Left lung (tissue), 10 donors: Measurements from ENCODE around the gene C13orf46. TPM values are rescaled to one million over a fixed set of nuclear protein-coding genes. Genes with fewer than 3 reads are reported as not detected.
A peak's percentile ranks its signal among the peaks of the same experiment; 100 is the strongest.

Experiments used
- ATAC-seq: fragments of 200-7000 bp; cut with Tn5 transposase; one replicate; pipeline ENCODE4 v1.9.1; 2020; ENCODE audit warnings: moderate library complexity
- DNase-seq, 4 donors: peaks; one replicate each; pipeline ENCODE4 v3.0.0-alpha.2; 2013 to 2020
- H3K27ac ChIP-seq, 2 donors: fragments of 200-600 bp; sonication (generic) in 1 of 2; one replicate each; pipeline versions ENCODE4 v1.5.0 to v1.8.0; 2020 to 2021
- H3K27me3 ChIP-seq, 2 donors: fragments of 200-600 bp; sonication (generic) in 1 of 2; one replicate each; pipeline versions ENCODE4 v1.5.0 to v1.8.0; 2020 to 2021
- H3K36me3 ChIP-seq, 2 donors: fragments of 200-600 bp; sonication (generic) in 1 of 2; one replicate each; pipeline versions ENCODE4 v1.5.0 to v1.8.0; 2020 to 2021
- H3K4me1 ChIP-seq, 2 donors: fragments of 200-600 bp; one replicate each; pipeline ENCODE4 v1.8.0; 2021
- H3K4me3 ChIP-seq, 2 donors: fragments of 200-600 bp; sonication (generic) in 1 of 2; one replicate each; pipeline versions ENCODE4 v1.5.0 to v1.8.0; 2020 to 2021; ENCODE audit warnings: mild to moderate bottlenecking in 1 of 2
- H3K9me3 ChIP-seq, 2 donors: fragments of 200-600 bp; sonication (generic) in 1 of 2; one replicate each; pipeline versions ENCODE4 v1.5.0 to v1.8.0; 2020 to 2021
- intact Hi-C, 2 donors: fragments of 100-400 bp; cut with DNase I; formaldehyde crosslinking; loops; one replicate each; pipeline versions ENCODE4 v1.11.2 to v1.14.2; 2022
- polyA plus RNA-seq, 6 donors: library from polyadenylated mRNA; unstranded; fragments of 120-200 nt; gene quantifications; one replicate each; pipeline ENCODE4 v1.2.1, GENCODE V29; 2013; ENCODE audit not compliant: insufficient read length in 6 of 6
- total RNA-seq, 2 donors: library from RNA; stranded (reverse); fragmentation: NEBNext Ultra II Directional; extraction: Animal tissue kit (Norgen Biotek cat#: 25700); gene quantifications; one replicate each; pipeline ENCODE4 v1.2.1, GENCODE V29; 2021
- TF ChIP-seq, protein P1 (sequence below), 2 donors: fragments of 200-600 bp; sonication (generic) in 1 of 2; IDR thresholded peaks; one replicate each; pipeline versions ENCODE4 v1.5.0 to v1.8.0; 2021; ENCODE audit warnings: antibody characterized with exemption in 2 of 2
- donor health status: DM: no; HTN: yes; CAD: no.
- donor health status: DM: no; HTN: no; CAD: no.

The C13orf46 gene
- total and polyA plus RNA-seq, 8 donors: 0.10 to 7.5 (median 0.29) TPM

GRCh38 chr13:113906571-113906970 is 67.3 kb downstream of the C13orf46 start:
- DNase-seq (no peak), ATAC-seq (no peak)
- no peaks in the 10 kb centered on the region for H3K36me3 ChIP-seq
- TF ChIP-seq, protein P1, sequence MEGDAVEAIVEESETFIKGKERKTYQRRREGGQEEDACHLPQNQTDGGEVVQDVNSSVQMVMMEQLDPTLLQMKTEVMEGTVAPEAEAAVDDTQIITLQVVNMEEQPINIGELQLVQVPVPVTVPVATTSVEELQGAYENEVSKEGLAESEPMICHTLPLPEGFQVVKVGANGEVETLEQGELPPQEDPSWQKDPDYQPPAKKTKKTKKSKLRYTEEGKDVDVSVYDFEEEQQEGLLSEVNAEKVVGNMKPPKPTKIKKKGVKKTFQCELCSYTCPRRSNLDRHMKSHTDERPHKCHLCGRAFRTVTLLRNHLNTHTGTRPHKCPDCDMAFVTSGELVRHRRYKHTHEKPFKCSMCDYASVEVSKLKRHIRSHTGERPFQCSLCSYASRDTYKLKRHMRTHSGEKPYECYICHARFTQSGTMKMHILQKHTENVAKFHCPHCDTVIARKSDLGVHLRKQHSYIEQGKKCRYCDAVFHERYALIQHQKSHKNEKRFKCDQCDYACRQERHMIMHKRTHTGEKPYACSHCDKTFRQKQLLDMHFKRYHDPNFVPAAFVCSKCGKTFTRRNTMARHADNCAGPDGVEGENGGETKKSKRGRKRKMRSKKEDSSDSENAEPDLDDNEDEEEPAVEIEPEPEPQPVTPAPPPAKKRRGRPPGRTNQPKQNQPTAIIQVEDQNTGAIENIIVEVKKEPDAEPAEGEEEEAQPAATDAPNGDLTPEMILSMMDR (IDR thresholded peaks at IDR 0.05): no peak
- intact Hi-C loops: no loop called here
- no peak overlapping the region for H3K4me3 ChIP-seq
- H3K9me3 ChIP-seq: no peaks in the 10 kb centered on the region
- peaks cover 0 to 2% of the 10 kb centered on the region in 2 donors for H3K4me1 ChIP-seq
- H3K27me3 ChIP-seq: peaks cover 0 to 30% of the 10 kb centered on the region in 2 donors
- H3K27ac ChIP-seq: no peak overlapping the region

GRCh38 chr13:113905942-113906341 is 67.9 kb downstream of the C13orf46 start:
- Histone ChIP-seq H3K27me3 (peaks cover 0 to 25% of the 10 kb centered on the region in 2 donors), H3K27ac (no peak overlapping the region), H3K4me3 (no peak overlapping the region), H3K4me1 (peaks cover 0 to 2% of the 10 kb centered on the region in 2 donors), H3K9me3 (no peaks in the 10 kb centered on the region), H3K36me3 (no peaks in the 10 kb centered on the region)
- TF ChIP-seq, protein P1 (IDR thresholded peaks at IDR 0.05): no peak
- intact Hi-C loops: no loop called here
- no peak for ATAC-seq
- no peak for DNase-seq

GRCh38 chr13:113905018-113905417 is 68.9 kb downstream of the C13orf46 start:
- Histone ChIP-seq H3K9me3 (no peaks in the 10 kb centered on the region), H3K4me3 (no peak overlapping the region), H3K27ac (no peak overlapping the region), H3K27me3 (peaks cover 0 to 20% of the 10 kb centered on the region in 2 donors), H3K4me1 (peaks cover 0 to 2% of the 10 kb centered on the region in 2 donors), H3K36me3 (no peaks in the 10 kb centered on the region)
- TF ChIP-seq, protein P1 (IDR thresholded peaks at IDR 0.05): no peak
- ATAC-seq (no peak), DNase-seq (no peak)
- intact Hi-C loops: no loop called here

- DNase-seq (no peak), ATAC-seq (peak; percentile 85)
- intact Hi-C loops: no loop called here
- H3K27me3 ChIP-seq: peaks cover 0 to 15% of the 10 kb centered on the region in 2 donors
- no peaks in the 10 kb centered on the region for H3K36me3 ChIP-seq
- no peak overlapping the region for H3K27ac ChIP-seq
- peaks cover 0 to 2% of the 10 kb centered on the region in 2 donors for H3K4me1 ChIP-seq
- H3K9me3 ChIP-seq: no peaks in the 10 kb centered on the region
- H3K4me3 ChIP-seq: no peak overlapping the region
- TF ChIP-seq, protein P1 (IDR thresholded peaks at IDR 0.05): peak; percentile 33 to 42
Observed at GRCh38 chr13:113904411-113904810, 69.5 kb downstream of the C13orf46 start.

- no peak overlapping the region for H3K4me3 ChIP-seq
- DNase-seq: no peak
- H3K27ac ChIP-seq: no peak overlapping the region
- H3K36me3 ChIP-seq: no peaks in the 10 kb centered on the region
- no peaks in the 10 kb centered on the region for H3K9me3 ChIP-seq
- peaks cover 0 to 10% of the 10 kb centered on the region in 2 donors for H3K27me3 ChIP-seq
- TF ChIP-seq, protein P1 (IDR thresholded peaks at IDR 0.05): no peak
- no peak for ATAC-seq
- peaks cover 0 to 2% of the 10 kb centered on the region in 2 donors for H3K4me1 ChIP-seq
- intact Hi-C loops: no loop called here
Observed at GRCh38 chr13:113903912-113904311, 70.0 kb downstream of the C13orf46 start.

Other genes starting within 250 kb of the C13orf46 start
- 10 to 100 TPM; 19.2 to 30.7 TPM for gene TMEM255B, start 214.8 kb downstream of the C13orf46 start, total RNA-seq
- 10 to 100 TPM; 10.4 to 18.0 (median 14.4) TPM for gene TMEM255B, start 214.8 kb downstream of the C13orf46 start, polyA plus RNA-seq
- gene GAS6, start 110.0 kb downstream of the C13orf46 start, total RNA-seq: 100 to 1,000 TPM in 1 of 2 donors, 10 to 100 TPM in 1; 79.9 to 169 TPM
- 10 to 100 TPM; 24.8 to 40.9 (median 29.2) TPM for gene GAS6, start 110.0 kb downstream of the C13orf46 start, polyA plus RNA-seq
- gene RASA3, start 158.5 kb upstream of the C13orf46 start, total RNA-seq: 10 to 100 TPM; 14.5 to 22.2 TPM
- gene RASA3, start 158.5 kb upstream of the C13orf46 start, polyA plus RNA-seq: 10 to 100 TPM; 11.4 to 13.5 (median 11.9) TPM
- 1 to 10 TPM in 1 of 2 donors, not detected in 1; 1.5 TPM for gene CFAP97D2, start 205.2 kb upstream of the C13orf46 start, total RNA-seq
- gene CFAP97D2, start 205.2 kb upstream of the C13orf46 start, polyA plus RNA-seq: 1 to 10 TPM in 4 of 6 donors, under 1 TPM in 2; 0.23 to 2.1 (median 1.0) TPM